ENCODE data around the gene AGAP2. TPM values are rescaled to one million over a fixed set of nuclear protein-coding genes. Genes with fewer than 3 reads are reported as not detected.
A peak's percentile ranks its signal among the peaks of the same experiment; 100 is the strongest.

Gene AGAP2
- total and polyA plus RNA-seq, 8 donors: 0.31 to 5.8 (median 0.54) TPM

GRCh38 chr12:57769594-57769993, 31.1 kb upstream of the AGAP2 start:
- no peak overlapping the region for H3K4me3 ChIP-seq
- H3K36me3 ChIP-seq: peaks cover 0 to 28% of the 10 kb centered on the region in 2 donors
- ATAC-seq (no peak), DNase-seq (no peak)
- H3K4me1 ChIP-seq: peaks cover 26 to 65% of the 10 kb centered on the region in 2 donors
- peaks cover 19 to 33% of the 10 kb centered on the region in 2 donors for H3K27me3 ChIP-seq
- TF ChIP-seq CTCF (IDR thresholded peaks at IDR 0.05): no peak
- no peaks in the 10 kb centered on the region for H3K9me3 ChIP-seq
- intact Hi-C loops (cut with DNase I): no loop called here
- H3K27ac ChIP-seq: no peak overlapping the region

- ATAC-seq: no peak
- Histone ChIP-seq H3K4me1 (peaks cover 28 to 52% of the 10 kb centered on the region in 2 donors), H3K36me3 (peaks cover 0 to 28% of the 10 kb centered on the region in 2 donors), H3K27ac (no peak overlapping the region), H3K4me3 (no peak overlapping the region), H3K27me3 (peaks cover 24 to 50% of the 10 kb centered on the region in 2 donors), H3K9me3 (no peaks in the 10 kb centered on the region)
- DNase-seq: no peak
- intact Hi-C loops (cut with DNase I): no loop called here
- TF ChIP-seq CTCF (IDR thresholded peaks at IDR 0.05): no peak
These were observed 29.3 kb upstream of the AGAP2 start for GRCh38 chr12:57767876-57768275.

GRCh38 chr12:57767305-57767698, 28.8 kb upstream of the AGAP2 start:
- DNase-seq (no peak), ATAC-seq (no peak)
- H3K27ac ChIP-seq: no peak overlapping the region
- H3K27me3 ChIP-seq: peaks cover 24 to 55% of the 10 kb centered on the region in 2 donors
- H3K36me3 ChIP-seq: peaks cover 0 to 28% of the 10 kb centered on the region in 2 donors
- intact Hi-C loops (cut with DNase I): no loop called here
- TF ChIP-seq CTCF (IDR thresholded peaks at IDR 0.05): no peak
- no peaks in the 10 kb centered on the region for H3K9me3 ChIP-seq
- H3K4me3 ChIP-seq: peak overlapping the region in 1 of 2 donors; percentile 45
- H3K4me1 ChIP-seq: peaks cover 28 to 48% of the 10 kb centered on the region in 2 donors

GRCh38 chr12:57766464-57767304, 28.1 kb upstream of the AGAP2 start, which contains the start of gene CYP27B1:
Gene CYP27B1 (minus strand): TSS chr12:57767078. CDS start chr12:57767041, 37 bp downstream.
- no peaks in the 10 kb centered on the region for H3K9me3 ChIP-seq
- TF ChIP-seq CTCF (IDR thresholded peaks at IDR 0.05): no peak
- peaks cover 28 to 47% of the 10 kb centered on the region in 2 donors for H3K4me1 ChIP-seq
- ATAC-seq (peak; percentile 47), DNase-seq (peak in 2 of 4 donors; percentile 65 to 77)
- no peak within 1 kb of the TSS for H3K27ac ChIP-seq
- H3K36me3 ChIP-seq: peaks cover 0 to 28% of the 10 kb centered on the region in 2 donors
- intact Hi-C loops (cut with DNase I): no loop called here
- H3K4me3 ChIP-seq: peak within 1 kb of the TSS; percentile 38 to 45
- H3K27me3 ChIP-seq: peaks cover 24 to 55% of the 10 kb centered on the region in 2 donors

GRCh38 chr12:57765698-57766463, 27.3 kb upstream of the AGAP2 start:
- Histone ChIP-seq H3K4me3 (peak overlapping the region; percentile 38 to 45), H3K27ac (no peak overlapping the region), H3K36me3 (peaks cover 0 to 28% of the 10 kb centered on the region in 2 donors), H3K9me3 (no peaks in the 10 kb centered on the region), H3K27me3 (peaks cover 24 to 55% of the 10 kb centered on the region in 2 donors), H3K4me1 (peaks cover 23 to 39% of the 10 kb centered on the region in 2 donors)
- no peak for DNase-seq
- ATAC-seq: peak; percentile 64
- intact Hi-C loops (cut with DNase I): no loop called here
- TF ChIP-seq CTCF (IDR thresholded peaks at IDR 0.05): no peak

Measured in left lung (tissue), 10 donors.